T-helper 2 cell treated with Interferon-gamma antibody and Interleukin-4, amounts not matched to agents 5 μg/mL and 100 μg/mL, for 36 hours (primary cell): ENCODE data around the gene LAMC3.
"Not testable (repeated sequence)": the region's sequence is repeated elsewhere in the genome, so short reads cannot be mapped to it uniquely, and the experiment has no call there.

ENCODE experiments used
- DNase-seq: peaks from one replicate; pipeline ENCODE4 v3.0.0; 2021; ENCODE audit warnings: low spot score
- H3K27ac Mint-ChIP-seq: one replicate; pipeline ENCODE4 v1.8.0; 2021; ENCODE audit warnings: mild to moderate bottlenecking, mixed read lengths
- H3K27me3 Mint-ChIP-seq: one replicate; pipeline ENCODE4 v1.8.0; 2021; ENCODE audit warnings: low read depth, mixed read lengths
- H3K36me3 Mint-ChIP-seq: one replicate; pipeline ENCODE4 v1.8.0; 2021; ENCODE audit warnings: low read depth, mixed read lengths
- H3K4me1 Mint-ChIP-seq: one replicate; pipeline ENCODE4 v1.8.0; 2021; ENCODE audit warnings: low read depth, mixed read lengths
- H3K4me3 Mint-ChIP-seq: one replicate; pipeline ENCODE4 v1.8.0; 2022; ENCODE audit warnings: mild to moderate bottlenecking, moderate library complexity, mixed read lengths
- H3K9me3 Mint-ChIP-seq: one replicate; pipeline ENCODE4 v1.8.0; 2021; ENCODE audit warnings: mixed read lengths

The LAMC3 gene

DNA sequence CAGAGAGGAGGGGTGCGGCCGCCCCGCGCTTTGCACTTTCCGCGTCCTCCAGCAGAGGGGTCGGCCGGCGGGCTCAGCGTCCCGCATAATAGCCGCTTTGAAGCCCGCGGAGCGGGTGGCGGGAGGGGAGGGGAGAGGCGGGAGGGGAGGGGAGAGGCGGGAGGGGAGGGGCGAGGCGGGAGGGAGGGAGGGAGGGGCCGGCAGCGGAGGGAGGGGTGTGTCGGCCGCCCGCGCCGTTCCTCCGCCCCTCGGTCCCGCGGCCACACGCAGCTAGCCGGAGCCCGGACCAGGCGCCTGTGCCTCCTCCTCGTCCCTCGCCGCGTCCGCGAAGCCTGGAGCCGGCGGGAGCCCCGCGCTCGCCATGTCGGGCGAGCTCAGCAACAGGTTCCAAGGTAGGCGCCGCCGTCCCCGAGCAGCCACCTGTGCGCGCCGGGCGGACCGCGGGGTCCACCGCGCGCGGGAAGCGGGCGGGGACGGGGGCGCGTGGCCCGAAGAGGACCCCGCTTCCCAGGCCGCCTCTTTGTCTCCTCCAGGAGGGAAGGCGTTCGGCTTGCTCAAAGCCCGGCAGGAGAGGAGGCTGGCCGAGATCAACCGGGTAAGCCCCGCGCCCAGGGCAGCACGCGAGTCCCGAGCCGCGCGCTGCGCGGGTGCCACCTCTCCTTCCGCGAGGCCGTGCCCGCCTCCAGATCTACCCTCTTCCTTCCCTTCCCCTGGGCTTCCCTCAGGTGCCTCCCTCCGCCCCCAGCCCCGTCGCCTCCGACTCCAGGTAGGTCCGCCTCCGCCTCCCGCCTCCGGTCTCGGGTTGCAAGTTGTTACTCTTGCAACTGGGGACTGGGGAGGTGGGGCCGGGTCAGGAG lies 87.5 kb downstream of the LAMC3 start, which contains the start of gene AIF1L:
AIF1L (plus strand) TSS at position 263 of the 857 bp plus-strand sequence; CDS start at position 362, 99 bp downstream.
- Mint-ChIP-seq H3K27me3 (peaks cover 34% of the 10 kb centered on the region), H3K4me1 (no peaks in the 10 kb centered on the region), H3K4me3 (peak within 1 kb of the TSS; percentile 53), H3K9me3 (no peaks in the 10 kb centered on the region), H3K36me3 (no peaks in the 10 kb centered on the region), H3K27ac (no peak within 1 kb of the TSS)
- no peak for DNase-seq

- no peaks in the 10 kb centered on the region for H3K4me1 Mint-ChIP-seq
- H3K4me3 Mint-ChIP-seq: peak overlapping the region; percentile 25
- H3K27ac Mint-ChIP-seq: no peak overlapping the region
- no peaks in the 10 kb centered on the region for H3K36me3 Mint-ChIP-seq
- no peak for DNase-seq
- H3K9me3 Mint-ChIP-seq: no peaks in the 10 kb centered on the region
- peaks cover 34% of the 10 kb centered on the region for H3K27me3 Mint-ChIP-seq
Observed at GRCh38 chr9:131097126-131097947, 88.4 kb downstream of the LAMC3 start.

- Mint-ChIP-seq H3K4me3 (no peak overlapping the region), H3K27ac (no peak overlapping the region), H3K27me3 (peaks cover 34% of the 10 kb centered on the region), H3K9me3 (no peaks in the 10 kb centered on the region), H3K4me1 (no peaks in the 10 kb centered on the region), H3K36me3 (no peaks in the 10 kb centered on the region)
- DNase-seq: no peak
Observed at GRCh38 chr9:131097948-131098278, 88.9 kb downstream of the LAMC3 start.

DNA sequence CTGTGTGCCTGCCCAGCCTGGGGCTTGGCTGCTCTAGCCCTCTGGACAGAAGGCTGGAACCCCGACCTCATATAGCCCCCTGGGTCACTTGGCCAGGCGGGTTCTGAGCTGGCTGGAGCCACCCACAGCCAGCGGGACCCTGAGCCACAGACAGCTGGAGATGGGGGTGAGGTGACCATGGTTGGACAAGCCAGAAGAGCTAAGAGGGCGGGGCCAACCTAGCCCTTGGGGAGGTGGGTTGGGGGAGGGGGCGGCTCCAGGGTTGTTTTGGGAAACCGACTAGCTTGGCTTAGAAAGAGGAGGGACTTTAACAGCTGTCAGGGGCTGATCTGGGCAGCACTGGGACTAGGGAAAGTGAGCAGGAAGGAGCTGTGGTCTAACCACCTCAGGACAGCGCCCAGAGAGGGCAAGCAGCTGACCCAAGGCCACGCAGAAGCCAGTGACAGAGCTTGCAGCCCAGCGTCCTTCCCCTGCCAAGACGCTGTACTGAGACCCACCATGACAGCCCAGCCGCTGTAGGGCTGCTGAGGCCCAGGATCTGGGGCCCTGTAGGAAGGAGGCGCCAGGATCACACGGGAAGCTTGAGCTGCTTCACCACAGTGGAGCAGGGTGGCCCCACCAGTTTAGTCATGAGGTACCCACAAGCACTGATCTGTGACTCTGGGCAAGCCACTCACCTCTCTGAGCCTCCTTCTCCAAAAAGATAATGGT lies 89.6 kb downstream of the LAMC3 start:
- H3K36me3 Mint-ChIP-seq: no peaks in the 10 kb centered on the region
- H3K4me3 Mint-ChIP-seq: no peak overlapping the region
- no peak overlapping the region for H3K27ac Mint-ChIP-seq
- H3K9me3 Mint-ChIP-seq: no peaks in the 10 kb centered on the region
- no peaks in the 10 kb centered on the region for H3K4me1 Mint-ChIP-seq
- DNase-seq: no peak
- peaks cover 34% of the 10 kb centered on the region for H3K27me3 Mint-ChIP-seq

GRCh38 chr9:131099102-131099606 lies 90.2 kb downstream of the LAMC3 start:
- Mint-ChIP-seq H3K27ac (no peak overlapping the region), H3K36me3 (no peaks in the 10 kb centered on the region), H3K4me3 (no peak overlapping the region), H3K27me3 (peaks cover 33% of the 10 kb centered on the region), H3K4me1 (no peaks in the 10 kb centered on the region), H3K9me3 (no peaks in the 10 kb centered on the region)
- no peak for DNase-seq

DNA sequence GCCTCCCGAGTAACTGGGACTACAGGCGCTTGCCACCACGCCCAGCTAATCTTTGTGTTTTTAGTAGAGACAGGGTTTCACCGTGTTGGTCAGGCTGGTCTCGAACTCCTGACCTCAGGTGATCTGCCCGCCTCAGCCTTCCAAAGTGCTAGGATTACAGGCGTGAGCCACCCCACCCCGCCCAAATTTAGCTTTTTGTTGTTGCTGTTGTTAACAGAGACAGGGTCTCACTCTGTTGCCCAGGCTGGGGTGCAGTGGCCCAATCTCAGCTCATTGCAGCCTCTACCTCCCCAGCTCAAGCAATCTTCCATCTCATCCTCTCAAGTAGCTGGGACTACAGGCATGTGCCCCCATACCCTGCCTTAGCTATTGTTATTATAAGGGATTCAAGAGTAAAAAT lies 90.9 kb downstream of the LAMC3 start:
- H3K4me1 Mint-ChIP-seq, H3K36me3 Mint-ChIP-seq, H3K9me3 Mint-ChIP-seq, DNase-seq, H3K27ac Mint-ChIP-seq, H3K4me3 Mint-ChIP-seq: not testable (repeated sequence)
- H3K27me3 Mint-ChIP-seq: peaks cover 27% of the 10 kb centered on the region

DNA sequence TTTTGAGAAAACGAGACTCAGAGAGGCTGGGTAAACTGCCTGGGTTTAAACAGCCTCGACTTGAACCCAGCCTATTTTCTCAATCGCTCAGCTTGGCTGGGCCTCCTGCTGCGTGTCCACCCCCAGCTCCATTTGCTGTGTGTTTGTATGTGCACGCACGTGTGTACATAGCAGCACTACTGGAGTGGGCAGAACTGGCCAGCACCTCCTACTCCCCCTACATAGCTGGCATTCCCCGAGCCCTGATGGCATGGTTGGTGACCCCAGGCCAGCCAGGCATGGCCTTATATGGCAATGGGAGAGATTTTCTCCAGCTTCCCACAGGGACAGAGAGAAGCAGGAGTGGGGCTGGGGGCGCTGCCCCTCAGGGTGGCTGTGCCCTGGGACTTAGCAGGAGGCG lies 91.5 kb downstream of the LAMC3 start:
- H3K27me3 Mint-ChIP-seq: peaks cover 21% of the 10 kb centered on the region
- no peaks in the 10 kb centered on the region for H3K4me1 Mint-ChIP-seq
- no peak overlapping the region for H3K4me3 Mint-ChIP-seq
- no peak for DNase-seq
- H3K36me3 Mint-ChIP-seq: no peaks in the 10 kb centered on the region
- H3K9me3 Mint-ChIP-seq: no peaks in the 10 kb centered on the region
- H3K27ac Mint-ChIP-seq: no peak overlapping the region

- no peak overlapping the region for H3K4me3 Mint-ChIP-seq
Observed at GRCh38 chr9:131101207-131101964, 92.4 kb downstream of the LAMC3 start.

GRCh38 chr9:131103024-131103423 lies 94.0 kb downstream of the LAMC3 start:
- H3K27ac Mint-ChIP-seq: no peak overlapping the region
- no peaks in the 10 kb centered on the region for H3K9me3 Mint-ChIP-seq
- H3K4me3 Mint-ChIP-seq: no peak overlapping the region
- H3K27me3 Mint-ChIP-seq: peaks cover 3% of the 10 kb centered on the region
- no peaks in the 10 kb centered on the region for H3K36me3 Mint-ChIP-seq
- no peak for DNase-seq
- H3K4me1 Mint-ChIP-seq: no peaks in the 10 kb centered on the region

More at GRCh38 chr9:131101207-131101964, 92.4 kb downstream of the LAMC3 start:
- no peak for DNase-seq
- Mint-ChIP-seq H3K4me1 (no peaks in the 10 kb centered on the region), H3K36me3 (no peaks in the 10 kb centered on the region), H3K9me3 (no peaks in the 10 kb centered on the region), H3K27ac (no peak overlapping the region), H3K27me3 (peaks cover 14% of the 10 kb centered on the region)

GRCh38 chr9:131103535-131103934 lies 94.6 kb downstream of the LAMC3 start:
- Mint-ChIP-seq H3K27ac (no peak overlapping the region), H3K36me3 (no peaks in the 10 kb centered on the region), H3K9me3 (no peaks in the 10 kb centered on the region), H3K4me3 (no peak overlapping the region), H3K27me3 (no peaks in the 10 kb centered on the region), H3K4me1 (no peaks in the 10 kb centered on the region)
- DNase-seq: no peak

GRCh38 chr9:131104016-131104740 lies 95.2 kb downstream of the LAMC3 start:
- H3K36me3 Mint-ChIP-seq: no peaks in the 10 kb centered on the region
- H3K9me3 Mint-ChIP-seq: no peaks in the 10 kb centered on the region
- H3K27ac Mint-ChIP-seq: no peak overlapping the region
- no peak for DNase-seq
- no peaks in the 10 kb centered on the region for H3K27me3 Mint-ChIP-seq
- no peak overlapping the region for H3K4me3 Mint-ChIP-seq
- no peaks in the 10 kb centered on the region for H3K4me1 Mint-ChIP-seq

DNA sequence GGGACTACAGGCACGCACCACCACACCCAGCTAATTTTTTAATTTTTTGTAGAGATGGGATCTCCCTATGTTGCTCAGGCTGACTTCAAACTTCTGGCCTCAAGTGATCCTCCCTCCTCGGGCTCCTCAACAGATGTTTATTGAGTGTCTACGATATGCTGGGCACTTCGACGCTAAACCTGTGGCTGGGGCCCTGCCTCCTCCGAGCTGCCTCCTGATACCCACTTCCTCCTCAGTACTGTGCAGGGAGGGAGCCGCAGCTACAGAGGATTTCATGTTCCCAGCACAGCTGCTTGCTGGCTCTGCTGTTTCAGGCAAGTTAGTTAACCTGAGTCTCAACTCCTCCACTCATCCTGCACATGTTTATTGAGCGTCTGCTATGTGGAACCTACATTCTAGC lies 97.0 kb downstream of the LAMC3 start:
- Mint-ChIP-seq H3K27me3 (no peaks in the 10 kb centered on the region), H3K4me1 (no peaks in the 10 kb centered on the region), H3K27ac (no peak overlapping the region), H3K9me3 (no peaks in the 10 kb centered on the region), H3K4me3 (no peak overlapping the region), H3K36me3 (no peaks in the 10 kb centered on the region)
- no peak for DNase-seq

GRCh38 chr9:131107760-131108159 lies 98.8 kb downstream of the LAMC3 start:
- no peak overlapping the region for H3K4me3 Mint-ChIP-seq
- no peaks in the 10 kb centered on the region for H3K9me3 Mint-ChIP-seq
- no peaks in the 10 kb centered on the region for H3K36me3 Mint-ChIP-seq
- H3K27ac Mint-ChIP-seq: no peak overlapping the region
- H3K4me1 Mint-ChIP-seq: no peaks in the 10 kb centered on the region
- no peaks in the 10 kb centered on the region for H3K27me3 Mint-ChIP-seq
- no peak for DNase-seq
